ENCODE data around the gene CCDC138.
"Not testable (repeated sequence)": the region's sequence is repeated elsewhere in the genome, so short reads cannot be mapped to it uniquely, and the experiment has no call there.

Gene CCDC138, protein sequence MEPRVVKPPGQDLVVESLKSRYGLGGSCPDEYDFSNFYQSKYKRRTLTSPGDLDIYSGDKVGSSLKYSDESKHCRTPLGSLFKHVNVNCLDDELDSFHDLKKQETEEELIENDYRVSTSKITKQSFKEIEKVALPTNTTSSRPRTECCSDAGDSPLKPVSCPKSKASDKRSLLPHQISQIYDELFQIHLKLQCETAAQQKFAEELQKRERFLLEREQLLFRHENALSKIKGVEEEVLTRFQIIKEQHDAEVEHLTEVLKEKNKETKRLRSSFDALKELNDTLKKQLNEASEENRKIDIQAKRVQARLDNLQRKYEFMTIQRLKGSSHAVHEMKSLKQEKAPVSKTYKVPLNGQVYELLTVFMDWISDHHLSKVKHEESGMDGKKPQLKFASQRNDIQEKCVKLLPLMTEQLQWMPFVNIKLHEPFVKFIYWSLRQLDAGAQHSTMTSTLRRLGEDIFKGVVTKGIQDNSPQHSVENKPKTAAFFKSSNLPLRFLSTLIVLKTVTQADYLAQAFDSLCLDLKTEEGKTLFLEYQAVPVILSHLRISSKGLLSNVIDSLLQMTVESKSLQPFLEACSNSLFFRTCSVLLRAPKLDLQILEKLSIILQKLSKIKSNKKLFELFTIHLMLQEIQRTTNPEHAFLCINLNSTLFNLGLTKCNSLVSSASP

DNA sequence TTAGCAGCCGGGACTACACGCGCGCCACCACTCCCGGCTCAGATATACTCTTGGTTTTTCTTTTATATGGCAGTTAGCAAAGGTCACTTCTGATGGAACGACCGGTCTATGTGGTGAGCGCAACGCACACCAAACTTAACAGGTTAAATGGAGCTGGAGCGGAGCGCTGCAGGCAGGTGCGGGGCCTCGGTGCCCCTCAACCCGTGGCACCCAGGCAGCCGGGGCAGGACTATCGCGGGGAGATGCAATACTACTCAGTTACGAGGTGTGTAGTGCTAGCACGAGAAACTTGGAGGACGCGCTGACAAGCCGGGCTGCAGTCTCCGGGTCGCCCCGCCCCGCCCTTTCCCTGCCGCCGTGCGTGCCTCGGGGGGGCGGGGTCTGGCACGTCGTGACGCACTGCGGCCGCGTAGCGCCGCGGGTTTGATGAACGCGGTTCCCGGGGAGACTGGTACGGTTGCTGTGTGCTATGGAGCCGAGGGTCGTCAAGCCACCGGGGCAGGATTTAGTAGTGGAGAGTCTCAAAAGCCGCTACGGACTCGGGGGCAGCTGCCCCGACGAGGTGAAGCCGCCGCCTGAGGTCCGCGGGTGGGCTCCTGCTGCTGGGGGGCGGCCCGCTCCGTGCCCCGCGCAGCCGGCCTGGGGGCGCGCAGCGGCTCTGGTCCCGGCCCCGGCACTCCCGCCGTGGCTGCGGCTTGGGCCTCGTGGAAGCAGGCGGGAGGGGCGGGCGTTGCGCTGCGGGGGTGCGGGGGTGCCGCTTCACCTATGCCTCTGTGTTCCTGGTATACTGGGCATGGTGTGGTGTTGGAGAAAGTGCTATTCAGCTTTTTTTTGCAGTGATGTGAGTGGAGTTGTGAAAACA lies at the start of gene CCDC138:
Gene CCDC138 (plus strand): TSS at position 418 of the 862 bp plus-strand sequence. CDS start 52 bp downstream, at position 470.
- TF ChIP-seq CTCF (IDR thresholded peaks at IDR 0.05) = no peak
- TF ChIP-seq ZFX (IDR thresholded peaks at IDR 0.05; ENCODE audit: borderline replicate concordance) = no peak
- H3K27ac ChIP-seq = peak within 1 kb of the TSS; percentile 87

DNA sequence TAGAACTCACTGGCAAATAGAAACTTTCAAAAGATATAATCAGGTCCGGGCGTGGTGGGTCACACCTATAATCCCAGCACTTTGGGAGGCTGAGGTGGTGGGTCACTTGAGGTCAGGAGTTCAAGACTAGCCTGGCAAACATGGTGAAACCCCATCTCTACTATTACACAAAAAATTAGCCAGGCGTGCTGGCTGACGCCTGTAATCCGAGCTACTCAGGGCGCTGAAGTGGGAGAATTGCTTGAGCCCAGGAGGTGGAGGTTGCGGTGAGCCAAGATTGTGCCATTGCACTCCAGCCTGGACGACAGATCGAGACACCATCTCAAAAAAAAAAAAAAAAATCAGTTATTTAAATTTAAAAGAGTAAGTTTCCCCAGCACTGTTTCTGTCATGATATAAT lies 28.6 kb upstream of the CCDC138 start:
- H3K27ac ChIP-seq = not testable (repeated sequence)

DNA sequence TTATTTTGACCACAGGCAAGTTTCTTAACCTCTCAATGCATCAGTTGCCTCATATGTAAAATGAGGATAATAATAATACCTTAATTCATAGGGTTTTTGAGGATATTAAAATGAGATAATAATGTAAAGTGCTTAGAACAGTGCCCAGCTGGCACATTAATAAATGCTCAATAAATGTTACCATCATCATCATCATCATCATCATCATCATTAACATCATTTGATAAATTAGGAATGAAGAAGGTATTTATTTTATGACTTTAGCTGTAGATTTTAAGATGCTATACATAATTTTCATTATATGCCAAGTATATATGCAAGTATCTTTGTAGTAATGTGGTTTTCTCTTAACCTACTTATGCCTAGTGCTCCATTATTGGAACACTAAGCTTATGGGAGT lies 24.0 kb upstream of the CCDC138 start:
- not testable (repeated sequence) for H3K27ac ChIP-seq

- H3K27ac ChIP-seq = not testable (repeated sequence)
These were observed 19.9 kb upstream of the CCDC138 start for GRCh38 chr2:108766671-108767070.

- not testable (repeated sequence) for H3K27ac ChIP-seq
These were observed 18.7 kb upstream of the CCDC138 start for GRCh38 chr2:108767859-108768258.

- TF ChIP-seq ZFX (IDR thresholded peaks at IDR 0.05; ENCODE audit: borderline replicate concordance) (no peak), CTCF (IDR thresholded peaks at IDR 0.05) (no peak)
- no peak overlapping the region for H3K27ac ChIP-seq
These were observed 10.1 kb upstream of the CCDC138 start for GRCh38 chr2:108776475-108776874.

GRCh38 chr2:108778857-108779256 lies 7.7 kb upstream of the CCDC138 start:
- no peak overlapping the region for H3K27ac ChIP-seq
- TF ChIP-seq CTCF (IDR thresholded peaks at IDR 0.05) (no peak), ZFX (IDR thresholded peaks at IDR 0.05; ENCODE audit: borderline replicate concordance) (no peak)

DNA sequence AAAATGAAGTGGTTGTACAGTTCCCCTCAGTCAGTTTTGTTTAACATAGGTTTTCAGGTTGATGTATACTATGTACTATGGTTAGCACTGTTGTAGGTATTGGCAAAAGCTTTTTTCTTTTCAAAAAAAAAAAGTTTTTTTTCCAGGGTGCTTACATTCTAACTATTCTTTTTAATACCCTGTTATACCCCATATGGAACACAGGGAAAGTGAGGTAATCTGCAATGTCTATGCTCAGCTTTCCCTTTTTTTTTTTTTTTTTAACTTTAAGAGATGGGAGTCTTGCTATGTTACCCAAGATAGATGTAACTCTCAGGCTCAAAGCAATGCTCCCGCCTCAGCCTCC lies 590 bp upstream of the CCDC138 start:
- TF ChIP-seq ZFX (IDR thresholded peaks at IDR 0.05; ENCODE audit: borderline replicate concordance) = no peak
- no peak for TF ChIP-seq CTCF (IDR thresholded peaks at IDR 0.05)
- peak overlapping the region; percentile 87 for H3K27ac ChIP-seq

- no peak for TF ChIP-seq ZFX (IDR thresholded peaks at IDR 0.05; ENCODE audit: borderline replicate concordance)
- no peak for TF ChIP-seq CTCF (IDR thresholded peaks at IDR 0.05)
- peak overlapping the region; percentile 87 for H3K27ac ChIP-seq
These were observed 608 bp downstream of the CCDC138 start for GRCh38 chr2:108787216-108787541.

Measured in 22Rv1 (cell line).